Astrocyte (in vitro differentiated cells and primary cell): Measurements from ENCODE around the gene KRT75.

Source experiments
- EZH2 ChIP-seq: IDR thresholded peaks from 2 replicates; pipeline ENCODE4 v1.6.1; 2012; ENCODE audit warnings: mild to moderate bottlenecking, low read length, inconsistent platforms; ENCODE audit not compliant: insufficient read depth
- TF ChIP-seq, protein P1 (sequence below): IDR thresholded peaks from 2 replicates; pipeline ENCODE4 v1.5.1; 2011; ENCODE audit warnings: low read depth, mild to moderate bottlenecking, inconsistent platforms, low read length, moderate library complexity; ENCODE audit not compliant: insufficient read depth

DNA sequence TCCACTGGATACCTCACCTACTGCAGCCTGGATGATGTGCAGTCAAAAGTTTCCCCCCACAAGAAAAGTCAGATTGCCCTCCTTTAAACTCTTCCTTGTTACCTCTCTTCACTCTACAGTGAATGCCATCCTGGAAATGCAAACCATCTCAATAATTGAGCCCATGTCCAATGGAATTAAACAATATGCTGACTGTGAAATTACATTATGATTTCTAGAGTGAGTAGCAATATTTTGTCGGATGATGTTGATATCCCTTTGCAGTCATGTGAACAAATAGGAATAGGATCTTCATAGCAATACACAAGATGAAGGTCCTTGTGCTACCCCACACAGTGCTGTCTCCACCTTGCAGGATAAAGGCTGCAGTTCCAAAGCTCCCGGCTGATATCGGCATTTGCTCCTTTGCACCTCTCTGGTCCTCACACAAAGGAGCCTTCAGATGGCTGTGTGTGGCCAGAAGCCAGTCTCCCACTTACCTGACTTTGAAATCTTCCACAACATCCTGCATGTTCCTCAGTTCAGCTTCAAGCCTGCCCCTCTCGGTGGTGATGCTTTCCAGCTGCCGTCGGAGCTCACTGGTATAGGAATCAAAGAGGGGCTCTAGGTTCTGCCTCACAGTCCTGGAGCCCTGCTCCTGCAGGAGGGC lies 1.5 kb downstream of the KRT75 start:
- TF ChIP-seq, protein P1, sequence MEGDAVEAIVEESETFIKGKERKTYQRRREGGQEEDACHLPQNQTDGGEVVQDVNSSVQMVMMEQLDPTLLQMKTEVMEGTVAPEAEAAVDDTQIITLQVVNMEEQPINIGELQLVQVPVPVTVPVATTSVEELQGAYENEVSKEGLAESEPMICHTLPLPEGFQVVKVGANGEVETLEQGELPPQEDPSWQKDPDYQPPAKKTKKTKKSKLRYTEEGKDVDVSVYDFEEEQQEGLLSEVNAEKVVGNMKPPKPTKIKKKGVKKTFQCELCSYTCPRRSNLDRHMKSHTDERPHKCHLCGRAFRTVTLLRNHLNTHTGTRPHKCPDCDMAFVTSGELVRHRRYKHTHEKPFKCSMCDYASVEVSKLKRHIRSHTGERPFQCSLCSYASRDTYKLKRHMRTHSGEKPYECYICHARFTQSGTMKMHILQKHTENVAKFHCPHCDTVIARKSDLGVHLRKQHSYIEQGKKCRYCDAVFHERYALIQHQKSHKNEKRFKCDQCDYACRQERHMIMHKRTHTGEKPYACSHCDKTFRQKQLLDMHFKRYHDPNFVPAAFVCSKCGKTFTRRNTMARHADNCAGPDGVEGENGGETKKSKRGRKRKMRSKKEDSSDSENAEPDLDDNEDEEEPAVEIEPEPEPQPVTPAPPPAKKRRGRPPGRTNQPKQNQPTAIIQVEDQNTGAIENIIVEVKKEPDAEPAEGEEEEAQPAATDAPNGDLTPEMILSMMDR: no peak
- TF ChIP-seq EZH2: no peak
